K562 (cell line): ENCODE measurements around the gene HEPACAM2. TPM values are rescaled to one million over a fixed set of nuclear protein-coding genes. Genes with fewer than 3 reads are reported as not detected.

ENCODE experiments used
- ATAC-seq: fragments of 200-7000 bp; cut with Tn5 transposase; 3 replicates; pipeline ENCODE4 v1.9.1; 2020; ENCODE audit warnings: moderate library complexity
- BruUV-seq: library from RNA; stranded (reverse); fragments of 400-500 nt; replicated peaks from 2 replicates; lab custom pipeline; 2021; lab: Mats Ljungman, UMichigan
- CTCF ChIA-PET: fragments of 300-600 bp; formaldehyde crosslinking; extraction: SDS; loops from one replicate; lab custom pipeline; 2021; ENCODE audit warnings: low intra/inter-chr PET ratio; lab: Yijun Ruan, JAX
- POLR2A ChIA-PET: fragments of 300-600, 350-650 bp; sonication (Branson Sonifier 250); formaldehyde crosslinking; extraction: SDS; loops from one replicate; lab custom pipeline; 2021; ENCODE audit warnings: antibody characterized with exemption, inconsistent platforms; lab: Yijun Ruan, JAX
- DNase-seq, 4 experiments: peaks; one replicate each; pipeline versions ENCODE4 v3.0.0 to v3.0.0-alpha.2; 2011 to 2018; ENCODE audit warnings: low spot score in 3 of 4, mixed read lengths in 3 of 4; ENCODE audit errors: extremely low read depth in 1 of 4
- FAIRE-seq: peaks from 2 replicates; lab custom pipeline; 2011; peaks lifted over from hg19 to GRCh38; lab: Jason Lieb, UNC
- H2AFZ ChIP-seq: 2 replicates; pipeline ENCODE4 v1.6.0; 2011; ENCODE audit warnings: low read depth, low read length, control low read depth, inconsistent platforms
- H3K27ac ChIP-seq: fragments of 200-600 bp; 3 replicates; pipeline ENCODE4 v1.8.0; 2011; ENCODE audit warnings: low read depth, mild to moderate bottlenecking, control low read depth, inconsistent platforms, low read length, moderate library complexity, mixed read lengths; ENCODE audit errors: extremely low read depth
- H3K27me3 ChIP-seq, 2 experiments: fragments of 300-600 bp in 1 of 2; 2 replicates in 1 of 2; 3 replicates in 1 of 2; pipeline versions ENCODE4 v1.6.0 to v1.8.0; 2011; ENCODE audit warnings: inconsistent platforms in 2 of 2, low read length in 2 of 2, mild to moderate bottlenecking in 1 of 2, mixed read lengths in 1 of 2, moderate library complexity in 1 of 2; ENCODE audit not compliant: control insufficient read depth in 2 of 2, insufficient read depth in 2 of 2
- H3K36me3 ChIP-seq: fragments of 300-600 bp; 3 replicates; pipeline ENCODE4 v1.8.0; 2011; ENCODE audit warnings: mild to moderate bottlenecking, low read length, inconsistent platforms; ENCODE audit not compliant: control insufficient read depth, insufficient read depth
- H3K4me1 ChIP-seq, 2 experiments: fragments of 200-600 bp in 1 of 2; replicated peaks in 1 of 2; 2 replicates in 1 of 2; 3 replicates in 1 of 2; pipeline versions ENCODE4 v1.5.1 to v1.8.0; 2011; ENCODE audit warnings: inconsistent platforms in 2 of 2, low read length in 2 of 2, mild to moderate bottlenecking in 1 of 2, mixed read lengths in 1 of 2, moderate library complexity in 1 of 2; ENCODE audit not compliant: control insufficient read depth in 2 of 2, insufficient read depth in 2 of 2
- H3K4me2 ChIP-seq: 2 replicates; pipeline ENCODE4 v1.6.1; 2011; ENCODE audit warnings: low read length, control low read depth, inconsistent platforms, mixed read lengths; ENCODE audit not compliant: insufficient read depth
- H3K4me3 ChIP-seq: fragments of 200-600 bp; sonication (generic), shearing (Covaris generic); 2 replicates; pipeline ENCODE4 v1.5.1; 2016; ENCODE audit warnings: control low read depth, inconsistent platforms
- H3K79me2 ChIP-seq: fragments of 200-600 bp; 3 replicates; pipeline ENCODE4 v1.8.0; 2011; ENCODE audit warnings: low read length, inconsistent platforms; ENCODE audit not compliant: control insufficient read depth, insufficient read depth
- H3K9ac ChIP-seq, 2 experiments: 2 replicates each; pipeline versions ENCODE4 v1.6.0 to v1.6.1; 2011; ENCODE audit warnings: low read depth in 2 of 2, low read length in 2 of 2, control low read depth in 1 of 2, inconsistent platforms in 1 of 2, mild to moderate bottlenecking in 1 of 2, mixed read lengths in 1 of 2; ENCODE audit not compliant: insufficient read depth in 1 of 2
- H3K9me1 ChIP-seq: one replicate; pipeline ENCODE4 v1.6.0; 2011; ENCODE audit warnings: inconsistent platforms, mild to moderate bottlenecking, low read length, moderate library complexity; ENCODE audit not compliant: control insufficient read depth, insufficient read depth
- H3K9me3 ChIP-seq: replicated peaks from 2 replicates; pipeline ENCODE4 v1.5.1; 2011; ENCODE audit warnings: low read depth, low read length, inconsistent platforms; ENCODE audit not compliant: control insufficient read depth, insufficient read depth
- H4K20me1 ChIP-seq: replicated peaks from 2 replicates; pipeline ENCODE4 v1.6.1; 2011; ENCODE audit warnings: low read length, inconsistent platforms, mixed read lengths; ENCODE audit not compliant: control insufficient read depth, insufficient read depth
- BCOR ChIP-seq: fragments of 450-650 bp; IDR thresholded peaks from 2 replicates; pipeline ENCODE4 v1.6.1; 2016
- BRD9 ChIP-seq: fragments of 450-650 bp; IDR thresholded peaks from 2 replicates; pipeline ENCODE4 v1.6.1; 2018; ENCODE audit warnings: low read depth; ENCODE audit not compliant: partially characterized antibody
- CBX8 ChIP-seq: fragments of 200-600 bp; sonication (generic); IDR thresholded peaks from 2 replicates; pipeline ENCODE4 v1.6.1; 2012; ENCODE audit warnings: borderline replicate concordance, mixed run types, low read depth, mild to moderate bottlenecking, moderate library complexity, mixed read lengths, low read length, control low read depth, inconsistent platforms; ENCODE audit not compliant: poor library complexity, severe bottlenecking; ENCODE audit errors: extremely low read depth
- GABPA ChIP-seq: fragments of 200-800 bp; sonication (Bioruptor generic); conservative IDR thresholded peaks from 2 replicates; pipeline ENCODE4 v1.6.1; 2016; ENCODE audit warnings: low read depth, missing genetic modification characterization, missing compliant biosample characterization
- HDAC3 ChIP-seq: fragments of 450-650 bp; IDR thresholded peaks from 2 replicates; pipeline ENCODE4 v1.6.1; 2018; ENCODE audit warnings: borderline replicate concordance, mild to moderate bottlenecking, moderate library complexity; ENCODE audit not compliant: partially characterized antibody
- HNRNPK ChIP-seq: fragments of 200-400 bp; formaldehyde crosslinking; IDR thresholded peaks from one replicate; pipeline ENCODE4 v1.6.1; 2018; ENCODE audit warnings: mild to moderate bottlenecking, low read depth, low read length; ENCODE audit not compliant: poor library complexity, severe bottlenecking
- KDM4B ChIP-seq, 2 experiments: fragments of 450-650 bp in 1 of 2; sonication (generic) in 1 of 2; IDR thresholded peaks; 2 replicates each; pipeline ENCODE4 v1.6.1; 2016 to 2017; ENCODE audit warnings: borderline replicate concordance in 2 of 2, antibody characterized with exemption in 1 of 2, low read depth in 1 of 2, mild to moderate bottlenecking in 1 of 2
- L3MBTL2 ChIP-seq: fragments of 450-650 bp; IDR thresholded peaks from 2 replicates; pipeline ENCODE4 v1.6.1; 2016; ENCODE audit warnings: mild to moderate bottlenecking, moderate library complexity
- LCOR ChIP-seq: sonication (generic); formaldehyde crosslinking; IDR thresholded peaks from 2 replicates; pipeline ENCODE4 v1.8.0; 2022; ENCODE audit warnings: mild to moderate bottlenecking, missing genetic modification reagents
- NCOA4 ChIP-seq: fragments of 450-650 bp; IDR thresholded peaks from 2 replicates; pipeline ENCODE4 v1.6.1; 2018; ENCODE audit warnings: mild to moderate bottlenecking; ENCODE audit not compliant: partially characterized antibody
- NFIX ChIP-seq: fragments of 250-450 bp; sonication (Bioruptor Pico); IDR thresholded peaks from 2 replicates; pipeline ENCODE4 v1.4.0; 2020; ENCODE audit warnings: low read depth, mild to moderate bottlenecking, moderate library complexity
- NR2F6 ChIP-seq: fragments of 450-650 bp; formaldehyde crosslinking; IDR thresholded peaks from 2 replicates; pipeline ENCODE4 v1.4.0; 2020; ENCODE audit warnings: mild to moderate bottlenecking
- NRF1 ChIP-seq, 2 experiments: fragments of 450-650 bp; IDR thresholded peaks in 1 of 2; conservative IDR thresholded peaks in 1 of 2; 2 replicates each; pipeline ENCODE4 v1.6.1; 2014; ENCODE audit warnings: mild to moderate bottlenecking in 2 of 2
- RBM39 ChIP-seq: fragments of 200-400 bp; formaldehyde crosslinking; optimal IDR thresholded peaks from 2 replicates; pipeline ENCODE3; 2018; ENCODE audit warnings: low read depth, low read length
- SAFB2 ChIP-seq: fragments of 200-400 bp; formaldehyde crosslinking; IDR thresholded peaks from 2 replicates; pipeline ENCODE4 v1.6.1; 2018; ENCODE audit warnings: borderline replicate concordance, low read length, low read depth, moderate library complexity; ENCODE audit not compliant: severe bottlenecking
- SOX6 ChIP-seq: fragments of 450-650 bp; IDR thresholded peaks from 2 replicates; pipeline ENCODE4 v1.6.1; 2014; ENCODE audit warnings: mild to moderate bottlenecking
- STAG1 ChIP-seq: sonication (generic); formaldehyde crosslinking; IDR thresholded peaks from 2 replicates; pipeline ENCODE4 v1.5.0; 2020; ENCODE audit warnings: missing genetic modification reagents, borderline replicate concordance
- ZNF3 ChIP-seq: fragments of 250-450 bp; sonication (Bioruptor Pico); IDR thresholded peaks from 2 replicates; pipeline ENCODE4 v1.5.0; 2021; ENCODE audit warnings: mild to moderate bottlenecking, moderate library complexity
- ZNF583 ChIP-seq: fragments of 250-450 bp; sonication (Bioruptor Pico); IDR thresholded peaks from 2 replicates; pipeline ENCODE4 v1.4.0; 2020
- ZNF586 ChIP-seq: fragments of 450-650 bp; formaldehyde crosslinking; conservative IDR thresholded peaks from 2 replicates; pipeline ENCODE4 v1.4.0; 2020; ENCODE audit warnings: mild to moderate bottlenecking, moderate library complexity
- ZNF830 ChIP-seq: fragments of 250-450 bp; sonication (Bioruptor Pico); IDR thresholded peaks from 2 replicates; pipeline ENCODE4 v1.5.0; 2021; ENCODE audit warnings: mild to moderate bottlenecking
- WGBS: fragments of 100-300 bp; shearing (Covaris generic); methylation state at CpG from one replicate; pipeline ENCODE4 v1.1.6; 2016; ENCODE audit warnings: low coverage, mixed read lengths; ENCODE audit not compliant: insufficient coverage; ENCODE audit errors: missing lambda C conversion rate; 5-methylcytosine and 5-hydroxymethylcytosine counted together
- in situ Hi-C: fragments of 300-500 bp; cut with MboI; formaldehyde crosslinking; loops from 4 replicates; pipeline ENCODE4 v1.15.0; 2018; ENCODE audit warnings: inconsistent platforms, mixed read lengths
- intact Hi-C: fragments of 100-400 bp; cut with micrococcal nuclease; formaldehyde crosslinking; loops from 2 replicates; pipeline ENCODE4 v1.14.2; 2022
- polyA plus RNA-seq, 8 experiments: library from polyadenylated mRNA; depleted of rRNA in 4 of 8; stranded (reverse) in 5 of 8; unstranded in 3 of 8; fragments of >200 nt; fragmentation: Nextera tagmentation in 2 of 8; fragmentation: Illumina TruSeq in 1 of 8; extraction: Ambion mirVana in 2 of 8; extraction: Trizol in 1 of 8; gene quantifications; 2 replicates each; pipeline versions ENCODE4 v1.2.1 to v1.2.3, GENCODE V29; 2011 to 2014; ENCODE audit warnings: inconsistent platforms in 1 of 8, missing spikeins in 1 of 8
- total RNA-seq, 7 experiments: library from RNA; depleted of rRNA in 6 of 7; stranded (reverse); fragments of >200 nt in 6 of 7; fragmentation: Illumina TruSeq in 2 of 7; extraction: Trizol in 2 of 7; gene quantifications; 2 replicates each; pipeline versions ENCODE4 v1.2.1 to v1.2.3, GENCODE V29; 2011 to 2021; ENCODE audit warnings: low replicate concordance in 1 of 7
- TF ChIP-seq, protein P1 (sequence below): sonication (generic); formaldehyde crosslinking; IDR thresholded peaks from 2 replicates; pipeline ENCODE4 v1.8.0; 2022; ENCODE audit warnings: mild to moderate bottlenecking, low read depth, missing genetic modification reagents
- TF ChIP-seq, protein P2 (sequence below): sonication (generic); formaldehyde crosslinking; IDR thresholded peaks from 2 replicates; pipeline ENCODE4 v1.8.0; 2022; ENCODE audit warnings: mild to moderate bottlenecking, missing genetic modification reagents

Gene HEPACAM2
- total and polyA plus RNA-seq, 9 of the 15 experiments (the other 6 are each of a cell fraction or from before 2014, with no cell fraction given) = 2.0 to 6.5 (median 3.9) TPM

DNA sequence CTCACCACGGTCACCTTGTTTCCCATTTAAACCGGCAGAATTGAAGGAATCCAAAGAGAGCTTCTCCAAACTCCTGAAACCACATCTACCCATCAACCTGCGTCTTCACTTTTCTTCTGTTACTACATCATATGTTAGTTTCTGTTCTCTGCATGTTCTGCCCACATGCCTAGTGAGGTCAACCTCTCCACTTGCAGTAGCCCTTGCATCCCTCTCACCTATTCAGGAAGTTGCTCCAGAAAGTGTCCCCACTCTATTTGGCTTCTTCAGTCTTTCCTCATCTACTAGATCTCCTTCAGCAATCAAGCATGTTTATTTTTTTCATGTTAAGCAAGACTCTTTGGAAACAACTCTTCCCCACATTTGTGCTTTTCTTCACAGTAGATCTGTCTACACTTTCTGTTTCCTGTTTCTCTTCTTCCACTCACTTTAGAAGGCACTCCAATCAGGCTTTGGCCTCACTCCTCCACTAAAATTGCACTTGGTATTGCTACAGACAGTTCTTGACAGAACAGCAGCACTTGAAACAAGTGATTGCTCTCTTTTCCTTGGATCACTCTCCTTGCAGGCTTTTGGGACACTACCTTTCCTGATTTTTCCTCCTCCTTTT is 85.6 kb downstream of the HEPACAM2 start (continued):
- TF ChIP-seq HDAC3 (no peak), ZNF830 (CRISPR knock-in tag) (no peak), NR2F6 (no peak), GABPA (tag) (no peak), ZNF586 (CRISPR knock-in tag) (no peak), KDM4B (IDR thresholded peaks at IDR 0.05; ENCODE audit: borderline replicate concordance in 2 of 2, low read depth in 1 of 2) (no peak), SAFB2 (no peak), LCOR (no peak)
- TF ChIP-seq, protein P1, sequence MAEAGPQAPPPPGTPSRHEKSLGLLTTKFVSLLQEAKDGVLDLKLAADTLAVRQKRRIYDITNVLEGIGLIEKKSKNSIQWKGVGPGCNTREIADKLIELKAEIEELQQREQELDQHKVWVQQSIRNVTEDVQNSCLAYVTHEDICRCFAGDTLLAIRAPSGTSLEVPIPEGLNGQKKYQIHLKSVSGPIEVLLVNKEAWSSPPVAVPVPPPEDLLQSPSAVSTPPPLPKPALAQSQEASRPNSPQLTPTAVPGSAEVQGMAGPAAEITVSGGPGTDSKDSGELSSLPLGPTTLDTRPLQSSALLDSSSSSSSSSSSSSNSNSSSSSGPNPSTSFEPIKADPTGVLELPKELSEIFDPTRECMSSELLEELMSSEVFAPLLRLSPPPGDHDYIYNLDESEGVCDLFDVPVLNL (CRISPR knock-in tag) = no peak

DNA sequence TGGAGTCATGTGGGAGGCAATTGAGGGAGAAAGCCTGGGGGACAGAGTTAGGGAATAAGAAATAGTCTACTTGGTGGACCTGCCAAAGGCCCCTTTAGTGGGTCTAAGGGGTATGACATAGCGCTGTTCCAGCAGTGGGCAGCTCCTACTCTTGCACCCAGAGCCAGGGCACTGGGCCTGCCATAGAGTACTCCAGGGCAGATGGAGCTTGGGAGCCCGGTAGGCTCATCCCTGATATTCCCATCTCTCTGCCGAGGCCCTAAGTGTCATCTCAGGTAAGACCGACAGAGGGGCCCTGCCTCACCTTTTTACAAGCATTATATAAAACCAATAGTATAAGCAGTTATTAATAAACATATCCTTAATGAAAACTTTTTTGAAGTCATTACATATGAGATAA is 87.7 kb downstream of the HEPACAM2 start:
- Histone ChIP-seq H3K4me2 (no peak overlapping the region), H3K9me1 (no peaks in the 10 kb centered on the region), H3K4me1 (no peaks in the 10 kb centered on the region), H3K79me2 (no peaks in the 10 kb centered on the region), H4K20me1 (no peaks in the 10 kb centered on the region), H3K9ac (no peak overlapping the region), H3K9me3 (no peaks in the 10 kb centered on the region), H3K27ac (no peak overlapping the region), H3K27me3 (peaks cover 5 to 10% of the 10 kb centered on the region in 2 experiments; a peak in 3 of 5 replicates), H2AFZ (no peak overlapping the region), H3K36me3 (no peaks in the 10 kb centered on the region), H3K4me3 (no peak overlapping the region)
- ChIA-PET POLR2A (no interaction called here), CTCF (no interaction called here)
- FAIRE-seq (no peak), DNase-seq (no peak), ATAC-seq (0 out of 3 replicates have a peak, but pooled peaks have one; percentile 38)
- intact Hi-C loops (no loop called here), in situ Hi-C loops (no loop called here)
- WGBS = 2% methylated on average over 4 of the region's 4 CpGs
- no TSS peak for BruUV-seq
- TF ChIP-seq, protein P2, sequence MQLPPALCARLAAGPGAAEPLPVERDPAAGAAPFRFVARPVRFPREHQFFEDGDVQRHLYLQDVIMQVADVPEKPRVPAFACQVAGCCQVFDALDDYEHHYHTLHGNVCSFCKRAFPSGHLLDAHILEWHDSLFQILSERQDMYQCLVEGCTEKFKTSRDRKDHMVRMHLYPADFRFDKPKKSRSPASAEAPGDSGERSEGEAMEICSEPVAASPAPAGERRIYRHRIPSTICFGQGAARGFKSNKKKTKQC = no peak
- TF ChIP-seq HNRNPK (no peak), SOX6 (no peak), ZNF583 (CRISPR knock-in tag) (no peak), BCOR (no peak), CBX8 (no peak), STAG1 (no peak), NFIX (CRISPR knock-in tag) (no peak), NRF1 (conservative IDR thresholded peaks at IDR 0.05 in 1 of 2, IDR thresholded peaks at IDR 0.05 in 1 of 2) (no peak), NCOA4 (no peak), L3MBTL2 (no peak), ZNF3 (CRISPR knock-in tag) (no peak), RBM39 (no peak), BRD9 (no peak)
